RWPE1 (cell line): ENCODE data around the gene TRNAU1AP.

Experiments used
- CTCF ChIA-PET: fragments of 350-600 bp; sonication (Branson Sonifier 250); formaldehyde crosslinking; extraction: SDS; loops from one replicate; lab custom pipeline; 2021; lab: Yijun Ruan, JAX
- POLR2A ChIA-PET: fragments of 400-600 bp; formaldehyde crosslinking; extraction: SDS; loops from one replicate; lab custom pipeline; 2020; ENCODE audit warnings: antibody characterized with exemption; ENCODE audit not compliant: low non-redundant PET; lab: Yijun Ruan, JAX
- DNase-seq: peaks from one replicate; pipeline ENCODE4 v3.0.0; 2012; ENCODE audit warnings: low spot score
- H3K27ac ChIP-seq: fragments of 450-650 bp; 2 replicates; pipeline ENCODE4 v1.5.1; 2017
- CTCF ChIP-seq: fragments of 450-650 bp; conservative IDR thresholded peaks from 2 replicates; pipeline ENCODE4 v1.5.1; 2017; ENCODE audit warnings: low read depth, mild to moderate bottlenecking

The TRNAU1AP gene

GRCh38 chr1:28548318-28548717, 4.6 kb upstream of the TRNAU1AP start:
- TF ChIP-seq CTCF, result no peak
- POLR2A ChIA-PET, result no interaction called here
- DNase-seq, result no peak
- H3K27ac ChIP-seq, result no peak overlapping the region
- CTCF ChIA-PET, result interaction anchor here (0.6 kb wide), 1 partner anchor 452 kb away, joined by 4 read pairs; no protein-coding TSS in a partner anchor

GRCh38 chr1:28551381-28551780, 1.5 kb upstream of the TRNAU1AP start:
- ChIA-PET POLR2A (no interaction called here), CTCF (no interaction called here)
- no peak for TF ChIP-seq CTCF
- no peak for DNase-seq
- H3K27ac ChIP-seq, result no peak overlapping the region

- ChIA-PET CTCF (interaction anchor here (0.7 kb wide), 2 partner anchors 8 to 67 kb away, joined by 3 to 5 read pairs; partner anchors contain the start of gene TRNAU1AP), POLR2A (no interaction called here)
- H3K27ac ChIP-seq, result no peak overlapping the region
- DNase-seq, result no peak
- no peak for TF ChIP-seq CTCF
Measured at GRCh38 chr1:28560886-28561285, 8.0 kb downstream of the TRNAU1AP start.

GRCh38 chr1:28564310-28564709, 11.4 kb downstream of the TRNAU1AP start:
- no peak for DNase-seq
- POLR2A ChIA-PET, result no interaction called here
- no peak for TF ChIP-seq CTCF
- H3K27ac ChIP-seq, result no peak overlapping the region
- CTCF ChIA-PET, result interaction anchor here (0.7 kb wide), 1 partner anchor 18 kb away, joined by 4 read pairs; no protein-coding TSS in a partner anchor

- ChIA-PET POLR2A (no interaction called here), CTCF (no interaction called here)
- no peak for DNase-seq
- TF ChIP-seq CTCF, result no peak
- H3K27ac ChIP-seq, result no peak overlapping the region
Measured at GRCh38 chr1:28565040-28565439, 12.2 kb downstream of the TRNAU1AP start.

- DNase-seq, result no peak
- no peak for TF ChIP-seq CTCF
- ChIA-PET POLR2A (no interaction called here), CTCF (no interaction called here)
- H3K27ac ChIP-seq, result no peak overlapping the region
Measured at GRCh38 chr1:28565726-28566125, 12.8 kb downstream of the TRNAU1AP start.
